GM19035 (cell line): ENCODE results near the gene SLC6A19.

Experiments used
- ATAC-seq: cut with Tn5 transposase; IDR thresholded peaks from one replicate; pipeline ENCODE4 v1.9.1; 2021; ENCODE audit not compliant: unreplicated experiment

SLC6A19 gene

DNA sequence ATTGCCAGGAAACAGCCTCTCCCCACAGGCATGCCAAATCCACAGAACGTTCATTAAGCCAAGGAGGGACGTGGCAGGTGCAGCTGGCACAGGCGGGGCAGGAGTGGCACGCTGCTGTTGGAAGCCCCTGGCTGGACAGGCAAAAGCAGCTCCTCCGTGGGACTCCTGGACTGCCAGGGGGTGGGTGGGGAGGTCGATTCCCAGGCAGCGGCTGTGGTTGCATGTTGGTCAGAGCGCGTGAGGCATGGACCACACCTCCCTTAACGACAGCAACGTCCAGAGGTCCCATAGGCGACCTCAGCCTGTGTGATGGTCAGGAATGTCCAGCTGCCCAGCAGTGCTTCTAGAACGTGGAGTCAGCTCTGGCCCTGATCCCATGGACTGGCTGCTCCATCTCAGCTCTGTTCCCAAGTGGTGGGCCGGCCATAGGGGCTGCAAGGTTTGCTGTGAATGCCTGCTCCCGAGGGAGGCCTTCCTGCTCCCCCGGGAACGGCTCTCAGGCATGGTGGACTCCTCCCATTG, 6.9 kb downstream of the SLC6A19 start:
- ATAC-seq, result no peak

DNA sequence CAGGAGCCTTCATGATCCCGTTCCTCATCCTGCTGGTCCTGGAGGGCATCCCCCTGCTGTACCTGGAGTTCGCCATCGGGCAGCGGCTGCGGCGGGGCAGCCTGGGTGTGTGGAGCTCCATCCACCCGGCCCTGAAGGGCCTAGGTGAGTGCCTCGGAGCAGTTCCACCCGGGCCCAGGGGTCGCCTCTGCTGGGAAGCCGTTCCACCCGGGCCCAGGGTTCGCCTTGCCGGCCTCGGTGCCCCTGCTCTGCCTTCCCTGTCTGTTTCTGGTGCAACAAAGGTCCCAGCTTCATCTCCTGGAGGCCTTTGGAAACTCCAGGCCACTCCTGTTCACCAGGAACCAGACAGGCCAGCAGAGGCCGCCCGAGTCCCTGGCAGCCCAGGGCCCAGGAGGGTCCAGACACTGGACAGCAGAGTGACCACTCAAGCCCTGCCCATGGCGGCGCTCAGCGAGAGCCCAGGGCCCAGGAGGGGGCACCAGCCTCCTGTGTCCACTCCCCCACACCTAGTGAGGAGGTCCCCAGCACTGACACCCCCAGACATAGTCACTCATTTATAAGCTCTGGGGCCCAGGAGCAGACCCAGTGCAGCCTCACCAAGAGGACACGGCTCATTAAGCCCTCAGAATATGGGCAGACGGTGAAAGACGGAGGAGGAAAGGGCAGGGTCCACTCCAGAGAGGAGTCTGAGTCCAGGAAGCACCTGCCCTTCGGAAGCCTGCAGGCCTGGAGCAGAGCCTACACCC, 7.5 kb downstream of the SLC6A19 start:
- ATAC-seq, result no peak

DNA sequence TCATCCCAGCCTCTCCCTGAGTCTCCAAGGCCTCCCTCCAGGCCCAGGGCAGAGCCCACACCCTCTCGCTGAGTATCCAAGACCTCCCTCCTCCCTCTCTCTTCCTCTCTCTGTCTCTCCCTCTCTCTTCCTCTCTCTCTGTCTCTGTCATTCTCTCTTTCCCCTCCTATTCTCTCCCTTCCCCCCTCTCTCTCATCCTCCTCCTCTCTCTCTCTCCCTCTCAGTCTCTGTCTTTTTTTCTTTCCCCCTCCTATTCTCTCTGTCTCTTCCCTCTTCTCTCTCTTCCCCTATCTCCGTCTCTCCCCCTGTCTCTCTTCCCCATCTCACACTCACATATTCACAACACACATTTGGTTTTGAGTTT, 8.1 kb downstream of the SLC6A19 start:
- ATAC-seq, result no peak

DNA sequence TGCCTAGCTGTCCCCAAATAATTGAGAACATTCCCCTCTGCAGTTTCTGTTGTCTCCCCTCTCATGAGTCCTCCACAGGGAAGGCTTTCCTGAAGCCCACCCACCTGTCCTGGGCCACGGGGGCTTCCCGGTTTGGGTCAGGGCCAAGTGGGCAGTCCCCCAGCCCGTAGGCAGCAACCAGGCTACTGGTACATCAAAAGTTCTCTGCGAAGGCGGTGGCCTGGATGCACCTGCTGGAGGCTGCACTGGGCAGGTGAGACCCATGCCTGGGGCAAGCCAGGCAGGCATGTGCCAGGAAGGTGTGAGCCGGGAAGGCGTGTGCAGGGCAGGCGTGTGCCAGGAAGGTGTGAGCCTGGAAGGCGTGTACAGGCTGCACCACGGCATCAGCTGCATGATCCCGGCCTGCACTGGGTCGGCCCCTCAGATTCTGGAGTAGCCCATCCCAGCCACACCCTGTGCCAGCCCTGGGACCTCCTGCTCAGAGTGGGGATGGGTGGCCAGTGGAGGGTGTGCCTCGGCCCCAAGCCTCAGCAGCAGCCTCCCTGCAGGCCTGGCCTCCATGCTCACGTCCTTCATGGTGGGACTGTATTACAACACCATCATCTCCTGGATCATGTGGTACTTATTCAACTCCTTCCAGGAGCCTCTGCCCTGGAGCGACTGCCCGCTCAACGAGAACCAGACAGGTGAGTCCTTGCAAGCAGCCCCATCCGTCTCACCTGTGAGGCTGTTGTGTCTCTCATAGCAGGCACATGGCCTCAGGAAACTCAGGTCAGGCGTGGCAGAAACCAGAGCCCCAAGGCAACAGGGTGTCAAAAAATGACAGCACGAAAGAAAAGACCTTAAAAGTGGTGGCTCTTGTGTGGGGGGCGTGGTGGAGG, 8.7 kb downstream of the SLC6A19 start:
- ATAC-seq, result no peak

DNA sequence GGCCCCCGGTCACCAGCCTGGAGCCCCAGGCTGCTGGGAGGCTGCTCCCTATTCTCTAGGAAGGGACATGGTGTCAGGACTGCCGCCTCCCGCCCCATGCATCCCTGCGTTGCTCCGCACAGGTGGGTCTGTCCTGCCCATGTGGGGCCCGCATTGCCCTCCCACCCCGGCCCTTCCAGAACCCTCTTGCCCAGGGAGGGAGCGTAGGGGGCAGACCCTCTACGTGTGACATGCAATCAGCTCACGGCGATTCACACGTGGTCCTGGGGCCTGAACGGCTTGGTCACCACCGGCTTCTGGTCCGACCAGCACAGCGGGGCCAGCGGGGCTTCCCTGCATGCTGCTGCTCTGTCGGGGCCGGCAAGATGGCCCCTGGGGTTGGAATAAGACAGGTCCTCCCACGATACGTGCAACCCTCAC, 9.4 kb downstream of the SLC6A19 start:
- no peak for ATAC-seq

DNA sequence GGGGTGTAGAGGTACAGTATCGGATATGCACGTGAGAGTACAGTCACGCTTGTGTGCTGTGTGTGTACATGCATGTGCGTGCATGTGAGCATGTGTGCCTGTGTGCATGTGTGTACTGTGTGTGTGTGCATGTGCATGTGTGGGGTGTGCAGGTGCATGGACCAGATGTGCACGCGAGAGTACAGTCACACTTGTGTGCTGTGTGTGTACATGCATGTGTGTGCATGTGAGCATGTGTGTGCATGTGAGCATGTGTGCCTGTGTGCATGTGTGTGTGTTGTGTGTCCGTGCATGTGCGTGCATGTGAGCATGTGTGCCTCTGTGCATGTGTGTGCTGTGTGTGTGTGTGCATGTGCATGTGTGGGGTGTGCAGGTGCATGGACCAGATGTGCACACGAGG, 10.3 kb downstream of the SLC6A19 start:
- ATAC-seq, result no peak

DNA sequence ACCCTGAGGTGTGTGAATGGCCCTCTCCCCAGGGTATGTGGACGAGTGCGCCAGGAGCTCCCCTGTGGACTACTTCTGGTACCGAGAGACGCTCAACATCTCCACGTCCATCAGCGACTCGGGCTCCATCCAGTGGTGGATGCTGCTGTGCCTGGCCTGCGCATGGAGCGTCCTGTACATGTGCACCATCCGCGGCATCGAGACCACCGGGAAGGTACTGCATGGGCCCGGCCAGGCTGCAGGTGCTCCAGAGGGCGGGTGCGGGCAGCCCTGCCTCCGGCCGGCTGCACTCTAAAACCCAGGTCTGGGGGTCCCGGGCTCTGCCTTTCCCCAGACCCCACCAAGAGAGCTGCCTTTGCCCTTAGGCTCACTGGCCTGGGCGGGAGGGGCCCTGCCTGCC, 10.9 kb downstream of the SLC6A19 start:
- ATAC-seq, result no peak

DNA sequence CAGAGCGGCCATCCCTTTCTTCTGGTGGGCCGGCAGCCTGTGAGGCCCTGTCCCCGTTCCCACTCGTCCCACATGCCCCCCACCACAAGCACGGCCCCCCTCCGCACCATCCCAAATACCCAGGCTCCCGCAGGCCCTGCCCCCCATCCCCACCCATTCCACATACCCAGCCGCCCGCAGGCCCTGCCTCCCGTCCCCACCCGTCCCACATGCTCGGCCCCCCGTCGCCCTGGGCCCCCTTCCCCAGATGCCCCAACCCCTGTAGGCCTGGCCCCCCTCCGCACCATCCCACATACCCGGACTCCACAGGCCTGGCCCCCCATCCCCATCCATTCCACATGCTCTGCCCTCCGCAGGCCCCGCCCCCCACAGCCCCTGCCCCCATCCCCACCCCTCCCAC, 11.5 kb downstream of the SLC6A19 start:
- no peak for ATAC-seq

DNA sequence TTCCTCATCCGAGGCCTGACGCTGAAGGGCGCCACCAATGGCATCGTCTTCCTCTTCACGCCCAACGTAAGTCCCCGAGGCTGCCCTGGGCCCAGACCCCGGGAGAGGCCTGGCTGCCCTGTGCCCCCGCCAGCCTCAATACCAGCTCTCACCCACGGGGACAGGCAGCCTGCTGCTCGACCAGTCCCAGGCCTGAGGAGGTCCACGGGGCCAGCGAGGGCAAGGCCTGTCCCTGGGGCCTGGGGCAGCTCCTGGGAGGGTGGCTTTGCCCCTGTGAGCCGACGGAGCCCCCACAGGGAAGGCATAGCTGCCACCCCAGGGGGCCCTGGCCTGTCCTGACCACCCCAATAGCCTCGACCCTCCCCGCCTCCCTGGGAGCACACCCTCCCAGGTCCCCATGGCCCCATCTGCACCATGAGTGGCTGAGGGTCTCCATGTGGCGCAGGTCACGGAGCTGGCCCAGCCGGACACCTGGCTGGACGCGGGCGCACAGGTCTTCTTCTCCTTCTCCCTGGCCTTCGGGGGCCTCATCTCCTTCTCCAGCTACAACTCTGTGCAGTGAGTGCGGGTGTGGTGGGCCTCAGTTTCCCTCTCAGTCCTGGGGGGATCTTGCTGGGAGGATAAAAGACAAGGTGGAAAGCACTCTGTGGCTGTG, 12.2 kb downstream of the SLC6A19 start:
- ATAC-seq, result no peak

DNA sequence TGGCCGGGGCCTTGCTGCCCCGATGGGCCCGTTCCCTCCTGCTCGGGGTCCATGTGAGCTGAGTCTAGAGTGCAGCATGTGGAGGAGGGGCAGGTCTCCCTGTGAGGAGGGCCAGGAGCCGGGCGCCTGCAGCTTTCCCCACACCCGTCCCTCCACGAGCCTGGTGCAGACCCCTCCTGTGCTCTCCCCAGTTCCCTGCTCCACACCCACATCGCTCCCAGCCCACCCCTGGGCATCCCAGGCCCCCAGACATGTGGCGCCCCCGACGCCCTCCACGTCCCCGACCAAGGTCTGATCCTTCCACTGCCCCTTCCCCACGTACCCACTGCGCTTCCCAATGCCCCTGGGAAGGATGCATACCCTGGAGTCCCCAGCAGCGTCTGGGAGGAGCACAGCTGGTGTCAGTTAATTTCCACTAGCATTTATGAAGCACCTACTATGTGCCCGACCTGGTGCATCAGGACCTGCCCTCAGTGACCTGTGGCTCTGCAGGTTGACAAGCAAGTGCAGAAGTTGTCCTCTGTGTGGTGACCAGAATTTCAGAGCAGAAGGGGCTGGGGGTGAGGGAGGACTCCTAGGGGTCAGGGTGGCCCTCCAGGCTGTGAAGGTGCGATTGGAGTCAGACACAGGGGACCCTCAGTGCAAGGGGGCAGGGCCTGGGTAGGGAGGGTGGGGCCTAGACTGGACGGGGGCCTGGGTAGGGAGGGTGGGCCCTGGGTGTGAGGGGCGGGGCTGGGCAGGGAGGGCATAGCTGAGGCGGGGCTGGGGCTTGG, 13.0 kb downstream of the SLC6A19 start:
- no peak for ATAC-seq

DNA sequence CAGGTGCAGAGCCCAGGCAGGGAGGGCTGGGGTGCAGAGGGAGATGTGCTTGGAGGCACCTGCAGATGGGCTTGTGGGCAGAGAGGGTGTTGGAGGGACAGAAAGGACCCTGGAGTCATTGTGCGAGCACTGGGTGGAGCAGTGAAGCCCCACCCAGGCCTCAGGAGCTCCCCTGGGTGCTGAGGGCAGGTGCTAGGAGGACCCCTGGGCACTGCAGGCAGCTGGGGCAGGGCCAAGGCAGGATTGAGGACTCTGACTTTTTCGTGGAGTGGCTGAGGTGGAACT, 13.5 kb downstream of the SLC6A19 start:
- ATAC-seq, result no peak

DNA sequence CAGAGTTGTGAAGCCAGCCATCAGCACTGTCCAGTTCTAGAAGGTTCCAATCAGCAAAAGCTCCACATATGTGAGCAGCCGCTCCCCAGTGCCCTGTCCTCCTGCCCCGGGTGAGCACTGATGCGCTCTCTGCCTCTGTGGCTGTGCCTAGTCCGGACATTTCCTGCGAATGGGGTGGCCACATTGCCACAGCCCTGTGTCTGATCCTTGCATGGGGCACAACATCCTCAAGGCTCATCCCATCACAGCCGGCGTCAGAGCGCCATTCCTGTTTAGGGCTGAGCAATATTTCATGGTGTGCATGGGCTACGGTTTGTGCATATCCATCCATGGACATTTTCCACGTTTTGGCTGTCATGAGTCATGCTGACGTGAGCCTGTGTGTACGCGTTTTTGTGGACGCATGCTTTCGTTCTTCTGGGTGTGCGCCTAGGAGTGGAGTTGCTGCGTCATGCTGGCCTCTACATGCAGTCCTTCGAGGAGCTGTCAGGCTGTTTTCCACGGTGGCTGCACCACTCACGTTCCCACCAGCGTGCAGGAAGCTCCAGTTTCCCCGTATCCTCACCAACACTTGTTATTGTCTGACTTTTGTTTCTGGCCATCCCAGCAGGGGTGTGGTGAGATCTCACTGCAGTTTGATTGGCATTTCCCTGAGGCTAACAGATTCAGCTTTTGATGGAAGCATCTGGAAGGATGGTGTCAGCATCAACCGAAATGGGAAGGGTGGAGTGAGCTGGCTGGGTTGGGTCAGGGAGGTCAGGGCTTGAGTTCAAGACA, 14.1 kb downstream of the SLC6A19 start:
- ATAC-seq, result no peak

DNA sequence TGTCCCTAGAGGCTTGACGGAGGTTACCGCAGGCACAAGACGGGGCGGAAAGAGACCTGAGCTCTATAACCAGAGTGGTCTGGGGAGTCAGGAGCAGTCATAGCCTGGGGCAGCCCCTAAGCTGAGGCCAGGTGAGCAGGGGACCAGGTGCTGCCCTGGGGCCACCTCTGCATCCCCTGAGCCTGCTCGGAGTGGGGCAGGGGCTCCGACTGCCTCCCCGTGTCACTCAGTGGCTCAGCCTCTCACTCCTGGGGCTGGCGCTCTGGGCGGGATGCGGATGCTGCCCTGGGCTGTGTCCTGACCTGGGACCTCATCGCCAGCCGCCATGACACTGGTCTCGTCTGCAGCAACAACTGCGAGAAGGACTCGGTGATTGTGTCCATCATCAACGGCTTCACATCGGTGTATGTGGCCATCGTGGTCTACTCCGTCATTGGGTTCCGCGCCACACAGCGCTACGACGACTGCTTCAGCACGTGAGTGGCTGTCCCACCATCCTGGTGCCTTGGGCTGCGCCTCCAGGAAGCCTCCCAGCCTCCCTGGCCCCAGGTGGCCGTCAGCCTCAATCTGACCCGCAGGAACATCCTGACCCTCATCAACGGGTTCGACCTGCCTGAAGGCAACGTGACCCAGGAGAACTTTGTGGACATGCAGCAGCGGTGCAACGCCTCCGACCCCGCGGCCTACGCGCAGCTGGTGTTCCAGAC, 15.0 kb downstream of the SLC6A19 start:
- no peak for ATAC-seq

DNA sequence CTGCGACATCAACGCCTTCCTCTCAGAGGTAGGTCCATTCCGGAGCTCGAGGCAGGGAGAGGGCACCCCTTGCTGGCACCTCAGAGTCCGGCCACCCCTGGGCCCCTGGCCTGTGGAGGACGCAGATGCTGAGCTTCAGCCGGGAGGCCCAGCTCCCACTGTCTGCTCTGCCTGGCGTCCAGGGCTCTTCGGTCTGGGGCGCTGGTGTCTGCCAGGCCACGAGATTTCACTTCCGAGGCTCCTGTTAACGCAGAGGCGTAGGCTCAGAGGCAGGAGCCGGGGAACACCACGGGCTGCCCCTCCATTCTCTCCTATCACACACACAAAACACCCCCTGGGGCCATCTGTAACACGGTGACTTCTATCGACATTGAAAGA, 15.5 kb downstream of the SLC6A19 start:
- ATAC-seq, result no peak

DNA sequence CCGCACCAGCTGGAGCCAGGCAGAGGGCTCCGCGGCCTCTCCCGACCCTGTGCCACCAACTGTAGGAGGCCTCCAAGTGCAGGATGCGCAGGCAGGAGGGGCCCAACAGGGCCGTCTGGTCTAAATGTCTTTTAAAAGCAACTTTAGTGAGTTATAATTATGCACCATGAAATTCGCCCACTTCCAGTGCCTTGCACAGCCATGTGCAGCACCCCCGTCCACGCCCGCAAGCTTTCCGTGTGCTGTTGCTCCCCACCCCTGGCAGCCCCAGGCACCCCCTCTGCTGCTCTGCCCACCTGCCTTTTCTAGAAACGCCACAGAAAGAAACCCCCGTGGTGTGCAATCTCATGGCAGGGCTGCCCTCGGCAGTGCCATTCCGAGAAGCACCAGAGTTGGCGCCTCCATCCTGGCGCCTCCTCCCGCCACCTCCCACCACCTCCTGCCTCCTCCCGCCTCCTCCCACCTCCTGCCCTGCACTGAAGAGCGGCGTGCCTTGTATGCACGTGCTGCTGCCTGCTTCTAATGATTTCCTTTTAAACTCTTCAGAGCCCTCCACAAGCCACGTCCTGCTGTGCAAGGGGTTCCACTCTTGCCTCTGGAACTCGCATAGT, 16.3 kb downstream of the SLC6A19 start:
- ATAC-seq, result no peak

DNA sequence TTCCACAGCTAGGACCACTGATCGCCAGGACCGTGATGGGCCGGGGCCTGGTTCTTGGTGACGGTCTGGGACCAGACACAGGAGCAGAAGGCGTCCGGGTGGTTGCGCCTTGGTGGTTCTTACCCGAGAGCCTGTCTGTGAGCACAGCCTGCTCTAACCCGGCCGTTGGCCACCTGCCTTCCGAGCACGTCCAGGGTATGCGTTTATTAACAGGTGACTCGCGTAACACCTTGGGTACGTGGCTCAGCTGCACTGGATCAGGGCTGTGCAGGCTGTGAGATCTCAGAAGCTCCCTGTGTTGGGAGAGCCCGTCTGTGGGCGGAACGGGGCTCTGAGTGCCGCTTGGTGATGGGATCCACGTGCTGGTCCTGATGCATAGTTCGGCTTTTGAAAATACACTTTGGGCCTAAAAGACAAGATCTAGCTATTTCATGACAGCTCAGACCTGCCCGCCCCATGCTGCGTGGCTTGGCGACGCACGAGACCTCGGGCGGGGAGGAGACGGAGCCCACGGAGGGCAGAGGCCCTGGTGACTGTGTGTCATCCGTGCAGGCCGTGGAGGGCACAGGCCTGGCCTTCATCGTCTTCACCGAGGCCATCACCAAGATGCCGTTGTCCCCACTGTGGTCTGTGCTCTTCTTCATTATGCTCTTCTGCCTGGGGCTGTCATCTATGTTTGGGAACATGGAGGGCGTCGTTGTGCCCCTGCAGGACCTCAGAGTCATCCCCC, 17.1 kb downstream of the SLC6A19 start:
- ATAC-seq, result no peak

DNA sequence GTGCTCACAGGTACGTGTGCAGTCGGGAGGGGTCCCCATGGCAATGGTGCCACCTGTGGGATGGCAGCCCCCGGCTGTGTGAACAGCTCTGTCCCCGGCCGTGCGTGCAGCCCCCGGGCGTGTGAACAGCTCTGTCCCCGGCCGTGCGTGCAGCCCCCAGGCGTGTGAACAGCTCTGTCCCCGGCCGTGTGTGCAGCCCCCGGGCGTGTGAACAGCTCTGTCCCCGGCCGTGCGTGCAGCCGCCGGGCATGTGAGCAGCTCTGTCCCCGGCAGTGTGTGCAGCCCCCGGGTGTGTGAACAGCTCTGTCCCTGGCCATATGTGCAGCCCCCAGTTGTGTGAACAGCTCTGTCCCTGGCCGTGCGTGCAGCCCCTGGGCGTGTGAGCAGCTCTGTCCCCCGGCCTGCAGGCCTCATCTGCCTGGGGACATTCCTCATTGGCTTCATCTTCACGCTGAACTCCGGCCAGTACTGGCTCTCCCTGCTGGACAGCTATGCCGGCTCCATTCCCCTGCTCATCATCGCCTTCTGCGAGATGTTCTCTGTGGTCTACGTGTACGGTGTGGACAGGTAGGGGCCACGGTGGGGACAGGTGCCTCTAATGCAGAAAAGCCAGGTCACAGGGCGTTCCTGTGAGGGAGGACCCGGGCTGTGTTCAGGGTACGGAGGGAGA, 17.8 kb downstream of the SLC6A19 start:
- ATAC-seq, result no peak

DNA sequence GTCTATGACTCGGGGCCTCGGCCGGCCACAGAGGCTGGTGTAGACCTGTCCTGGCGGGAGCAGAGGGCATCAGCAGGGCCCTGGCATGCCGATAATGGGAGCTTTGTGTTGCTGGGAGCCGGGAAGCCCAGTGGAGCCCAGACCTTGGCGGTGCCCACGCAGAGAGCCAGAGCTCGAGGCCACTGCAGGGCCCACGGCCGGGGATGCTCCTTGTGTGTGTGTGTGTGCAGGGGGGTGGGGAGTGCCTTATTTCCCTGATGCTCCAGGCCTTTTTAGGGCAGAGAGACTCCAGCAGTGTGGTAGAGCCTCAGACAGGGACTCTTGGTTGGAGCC, 18.3 kb downstream of the SLC6A19 start:
- no peak for ATAC-seq
